AG08395 (cell line): ENCODE data around the gene TPSG1.

Source experiments
- DNase-seq: peaks from one replicate; pipeline ENCODE4 v3.0.0; 2012; ENCODE audit warnings: mixed read lengths, low spot score

The TPSG1 gene

GRCh38 chr16:1176280-1176897 is 48.7 kb downstream of the TPSG1 start:
- no peak for DNase-seq

- no peak for DNase-seq
Measured at GRCh38 chr16:1175566-1176279, 49.3 kb downstream of the TPSG1 start.

GRCh38 chr16:1174477-1175357 is 50.4 kb downstream of the TPSG1 start:
- no peak for DNase-seq

GRCh38 chr16:1173788-1174451 is 51.1 kb downstream of the TPSG1 start:
- DNase-seq = no peak

GRCh38 chr16:1172651-1173050 is 52.4 kb downstream of the TPSG1 start:
- no peak for DNase-seq

- DNase-seq = no peak
Measured at GRCh38 chr16:1171854-1172428, 53.1 kb downstream of the TPSG1 start.
